KBM-7 (cell line): ENCODE measurements around the gene MLPH.

ENCODE experiments used
- DNase-seq: peaks from one replicate; pipeline ENCODE4 v3.0.0-alpha.2; 2015
- in situ Hi-C: fragments of 300-500 bp; cut with MboI; formaldehyde crosslinking; loops from 2 replicates; pipeline ENCODE4 v1.14.3; 2020; ENCODE audit warnings: low sequenced_read_pairs, low pct_unique_long_range_greater_than_20kb, mixed read lengths

Gene MLPH

GRCh38 chr2:237551071-237551574, 64.1 kb downstream of the MLPH start:
- in situ Hi-C loops: no loop called here
- no peak for DNase-seq

DNA sequence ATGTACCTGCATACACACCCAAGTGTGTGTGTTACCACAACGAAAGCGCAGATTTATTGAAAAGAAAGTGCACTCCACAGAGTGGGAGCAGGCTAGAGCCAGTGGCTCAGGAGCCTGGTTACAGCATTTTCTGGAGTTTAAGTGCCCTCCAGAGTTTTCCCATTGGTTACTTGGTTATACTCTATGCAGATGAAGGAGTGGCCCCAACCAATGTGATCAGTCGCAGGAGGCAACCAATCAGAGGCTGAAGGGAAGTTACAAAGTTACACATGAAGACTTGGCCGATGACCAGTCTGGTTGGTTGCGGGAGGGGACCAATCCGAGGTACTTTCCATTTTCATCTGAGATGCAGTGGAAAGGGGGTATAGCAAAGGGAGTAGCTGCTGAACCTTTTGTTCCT, 65.9 kb downstream of the MLPH start:
- in situ Hi-C loops: no loop called here
- DNase-seq: no peak

- in situ Hi-C loops: no loop called here
- no peak for DNase-seq
These were observed 66.9 kb downstream of the MLPH start for GRCh38 chr2:237553948-237554347.

DNA sequence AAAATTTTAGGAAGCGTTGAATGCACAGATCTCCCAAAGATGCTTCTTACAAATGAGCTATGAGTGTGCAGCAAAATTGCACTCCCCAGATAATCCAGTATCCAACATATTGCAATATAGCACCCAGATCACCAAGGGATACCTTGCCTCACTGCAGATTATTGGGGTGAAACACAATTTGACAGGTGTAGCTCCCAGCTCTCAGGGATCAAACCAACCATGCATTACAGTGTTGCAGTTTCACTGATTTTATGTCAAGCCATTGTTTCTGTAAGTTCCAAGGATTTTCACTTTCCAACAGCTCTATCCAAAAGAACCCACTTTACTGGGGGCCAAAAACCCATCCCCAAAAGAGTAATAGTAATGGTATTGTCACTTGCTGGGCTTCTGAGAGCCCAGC, 68.5 kb downstream of the MLPH start:
- no peak for DNase-seq

DNA sequence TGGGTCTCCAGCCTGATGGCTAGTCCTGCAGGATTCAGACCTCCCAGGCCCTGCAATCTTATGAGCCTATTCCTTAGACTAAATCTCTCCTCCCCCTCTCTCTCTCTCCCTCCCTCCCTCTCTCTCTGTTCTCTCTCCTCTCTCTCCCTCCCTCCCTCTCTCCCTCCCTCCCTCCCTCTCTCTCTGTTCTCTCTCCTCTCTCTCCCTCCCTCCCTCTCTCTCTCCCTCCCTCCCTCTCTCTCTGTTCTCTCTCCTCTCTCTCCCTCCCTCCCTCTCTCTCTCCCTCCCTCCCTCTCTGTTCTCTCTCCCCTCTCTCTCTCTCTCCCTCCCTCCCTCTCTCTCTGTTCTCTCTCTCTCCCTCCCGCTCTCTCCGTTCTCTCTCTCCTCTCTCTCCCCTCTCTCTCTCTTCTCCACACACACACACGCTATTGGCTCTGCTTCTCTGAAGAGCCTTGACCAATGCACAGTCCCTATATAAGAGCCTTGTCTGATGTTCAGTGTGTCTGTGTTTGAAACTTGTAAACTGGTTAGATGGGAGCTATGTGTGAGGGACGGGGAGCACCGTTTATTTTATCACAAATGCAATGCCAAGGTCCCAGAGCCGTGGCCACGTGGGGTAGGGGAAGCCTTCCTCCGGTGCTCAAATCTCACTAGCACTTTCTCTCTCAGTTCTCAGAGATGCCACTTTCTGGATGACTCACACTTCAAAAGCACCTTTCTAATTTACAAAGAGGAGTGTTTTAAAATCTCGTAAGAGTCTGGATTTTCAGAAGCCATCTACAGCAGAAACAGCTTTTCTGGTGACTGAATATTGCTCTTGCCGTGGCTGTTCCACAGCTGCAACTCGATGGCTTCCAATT, 70.0 kb downstream of the MLPH start:
- in situ Hi-C loops: no loop called here
- DNase-seq: no peak

More for the DNA sequence above, 68.5 kb downstream of the MLPH start:
- in situ Hi-C loops: no loop called here

DNA sequence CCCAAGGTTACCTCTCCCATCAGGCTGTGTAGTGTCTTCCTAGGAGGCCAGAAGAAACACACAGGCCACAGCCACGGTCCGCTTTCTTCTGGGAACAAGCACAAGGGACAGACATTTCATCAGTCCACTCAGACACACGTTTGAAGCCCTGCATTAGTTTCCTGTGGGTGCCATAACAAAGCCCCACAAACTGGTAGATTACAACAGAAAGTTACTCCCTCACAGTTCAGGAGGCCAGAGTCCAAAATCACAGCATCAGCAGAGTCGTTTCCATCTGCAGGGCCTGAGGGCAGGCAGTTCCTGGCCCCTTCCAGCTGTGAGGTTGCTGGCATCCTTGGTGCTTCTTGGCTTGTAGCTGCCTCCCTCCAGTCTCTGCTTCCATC, 70.6 kb downstream of the MLPH start:
- in situ Hi-C loops: no loop called here

GRCh38 chr2:237558961-237559641, 72.0 kb downstream of the MLPH start:
- no peak for DNase-seq
- in situ Hi-C loops: no loop called here

More for the DNA sequence above, 70.6 kb downstream of the MLPH start:
- no peak for DNase-seq

DNA sequence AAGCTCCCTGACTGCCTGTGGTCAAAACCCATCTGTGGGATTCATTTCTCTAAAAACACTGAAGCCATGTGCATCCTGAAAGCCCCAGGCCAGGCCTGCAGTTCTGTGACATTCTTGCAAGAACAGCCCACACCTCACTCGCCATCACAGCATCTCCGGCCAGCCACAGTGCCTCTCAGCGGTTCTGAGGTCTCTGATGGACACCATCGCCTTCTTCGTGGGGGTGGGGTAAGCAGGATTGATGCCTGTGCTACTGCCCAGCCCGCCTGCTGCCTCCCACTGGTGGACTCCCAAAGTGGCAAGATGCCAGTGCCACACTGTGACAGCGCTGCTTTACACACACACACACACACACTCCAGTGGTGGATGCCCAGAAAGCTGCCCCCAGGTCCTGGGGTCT, 74.2 kb downstream of the MLPH start:
- in situ Hi-C loops: no loop called here
- no peak for DNase-seq

GRCh38 chr2:237563816-237564215, 76.8 kb downstream of the MLPH start:
- in situ Hi-C loops: no loop called here

DNA sequence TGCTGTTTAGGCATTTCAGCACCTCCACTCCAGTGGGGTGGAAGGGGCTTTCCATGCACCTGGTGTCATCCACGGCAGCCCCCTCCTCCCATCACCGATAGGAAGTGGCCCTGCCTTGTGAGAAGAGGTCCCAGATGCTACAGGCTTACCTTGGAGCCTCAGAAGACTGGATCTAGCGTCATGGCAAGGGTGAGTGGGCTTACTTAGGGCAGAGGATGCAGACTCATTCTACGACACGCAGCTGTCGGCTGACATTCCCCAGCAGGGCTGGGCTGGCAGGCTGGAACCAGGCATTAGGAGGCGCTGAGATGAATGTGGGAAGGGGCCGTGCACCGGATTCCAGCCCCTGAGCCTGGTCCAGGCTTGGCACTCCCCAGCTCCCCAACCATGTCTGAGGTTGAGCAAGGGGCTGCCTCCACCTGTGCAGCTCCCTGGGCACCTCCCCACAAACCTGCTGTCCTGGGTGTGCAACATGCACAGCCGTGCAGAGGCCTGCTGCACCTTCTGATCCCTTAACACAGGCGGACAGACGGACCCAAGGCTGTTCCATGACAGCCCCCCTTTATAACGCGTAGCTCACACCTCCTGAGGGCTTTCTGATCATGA, 77.6 kb downstream of the MLPH start:
- in situ Hi-C loops: no loop called here

More at GRCh38 chr2:237563816-237564215, 76.8 kb downstream of the MLPH start:
- DNase-seq: no peak

DNA sequence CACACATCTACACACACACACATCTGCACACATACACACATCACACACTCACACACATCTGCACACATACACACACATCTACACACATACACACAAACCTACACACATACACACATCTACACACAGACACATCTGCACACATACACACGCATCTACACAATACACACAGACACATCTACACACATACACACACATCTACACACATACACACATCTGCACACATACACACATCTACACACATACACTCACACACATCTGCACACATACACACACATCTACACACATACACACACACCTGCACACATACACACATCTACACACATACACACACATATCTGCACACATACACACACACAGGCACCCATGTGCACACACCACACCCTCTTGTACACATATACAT, 78.9 kb downstream of the MLPH start:
- in situ Hi-C loops: no loop called here
- DNase-seq: no peak

More for the DNA sequence above, 77.6 kb downstream of the MLPH start:
- DNase-seq: no peak

DNA sequence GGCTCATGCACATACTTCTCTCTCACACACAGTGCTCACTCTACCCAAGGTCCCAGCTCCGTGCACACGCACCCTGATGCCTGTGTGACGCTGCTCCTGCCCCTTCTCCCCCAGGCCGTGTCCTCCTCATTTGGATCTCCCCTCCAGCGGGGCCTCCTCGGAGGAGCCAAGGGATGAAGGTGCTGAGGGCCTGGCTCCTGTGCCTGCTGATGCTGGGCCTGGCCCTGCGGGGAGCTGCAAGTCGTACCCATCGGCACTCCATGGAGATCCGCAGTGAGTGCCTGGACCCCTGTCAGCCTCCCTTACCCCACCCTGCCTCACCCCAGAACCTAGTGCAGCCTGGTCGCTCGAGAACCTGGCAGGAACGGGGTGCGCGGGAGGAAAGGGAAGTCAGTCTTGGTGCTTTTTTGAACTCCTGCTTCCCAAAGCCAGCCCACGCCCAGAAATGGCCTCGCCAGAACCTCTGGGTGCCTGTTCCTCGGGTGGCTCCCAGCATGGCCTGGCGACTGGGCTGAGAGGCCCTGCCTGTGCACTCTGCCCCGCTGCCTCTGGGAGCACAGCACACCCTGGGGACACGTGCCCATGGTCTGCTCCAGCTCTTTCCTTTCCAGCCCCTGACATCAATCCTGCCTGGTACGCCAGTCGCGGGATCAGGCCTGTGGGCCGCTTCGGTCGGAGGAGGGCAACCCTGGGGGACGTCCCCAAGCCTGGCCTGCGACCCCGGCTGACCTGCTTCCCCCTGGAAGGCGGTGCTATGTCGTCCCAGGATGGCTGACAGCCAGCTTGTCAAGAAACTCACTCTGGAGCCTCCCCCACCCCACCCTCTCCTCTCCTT, 79.6 kb downstream of the MLPH start, which contains the start of gene PRLH:
Gene PRLH (plus strand): TSS at position 174 of the 835 bp plus-strand sequence. CDS start 0 bp downstream, at position 174.
- in situ Hi-C loops: no loop called here
- no peak for DNase-seq

GRCh38 chr2:237567276-237568029, 80.4 kb downstream of the MLPH start:
- DNase-seq: no peak
- in situ Hi-C loops: no loop called here

GRCh38 chr2:237568121-237568660, 81.1 kb downstream of the MLPH start:
- DNase-seq: no peak
- in situ Hi-C loops: no loop called here

DNA sequence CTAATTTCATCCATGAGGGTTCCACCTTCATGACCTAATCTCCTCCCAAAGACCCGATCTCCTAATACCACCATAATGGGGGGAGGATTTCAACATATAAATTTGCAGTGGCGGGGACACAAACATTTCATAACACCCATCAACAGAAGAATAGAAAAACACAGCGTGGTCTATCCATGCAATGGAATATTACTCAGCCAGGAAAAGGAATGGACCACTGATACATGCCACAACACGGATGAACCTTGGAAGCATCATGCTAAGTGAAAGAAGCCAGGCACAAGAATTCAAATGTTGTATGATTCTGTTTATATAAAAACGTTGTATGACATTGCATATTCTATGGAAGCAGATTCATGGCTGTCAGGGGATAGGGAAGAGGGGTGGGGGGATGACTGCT, 82.0 kb downstream of the MLPH start:
- in situ Hi-C loops: no loop called here
- DNase-seq: no peak

DNA sequence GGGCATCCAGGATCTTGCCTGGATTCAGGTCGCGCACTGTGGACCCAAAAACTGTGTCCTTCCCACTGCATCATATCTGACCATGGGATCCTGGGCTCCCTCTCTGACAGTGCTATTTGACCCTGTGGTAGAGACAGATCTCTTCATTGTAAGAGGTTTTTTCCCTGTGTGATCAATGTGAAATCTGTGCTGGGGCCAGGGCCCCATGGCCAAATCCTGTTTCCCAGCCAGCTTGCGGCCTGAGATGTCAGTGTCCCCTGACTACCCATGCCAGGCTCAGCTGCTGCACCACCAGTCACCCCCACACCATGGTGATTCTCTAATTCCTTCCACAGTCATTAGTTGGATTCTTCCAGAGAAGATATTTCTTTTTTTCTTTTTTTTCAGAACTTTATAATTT, 82.8 kb downstream of the MLPH start:
- DNase-seq: no peak
- in situ Hi-C loops: no loop called here

GRCh38 chr2:237570776-237571335, 83.8 kb downstream of the MLPH start:
- in situ Hi-C loops: no loop called here
- DNase-seq: no peak

DNA sequence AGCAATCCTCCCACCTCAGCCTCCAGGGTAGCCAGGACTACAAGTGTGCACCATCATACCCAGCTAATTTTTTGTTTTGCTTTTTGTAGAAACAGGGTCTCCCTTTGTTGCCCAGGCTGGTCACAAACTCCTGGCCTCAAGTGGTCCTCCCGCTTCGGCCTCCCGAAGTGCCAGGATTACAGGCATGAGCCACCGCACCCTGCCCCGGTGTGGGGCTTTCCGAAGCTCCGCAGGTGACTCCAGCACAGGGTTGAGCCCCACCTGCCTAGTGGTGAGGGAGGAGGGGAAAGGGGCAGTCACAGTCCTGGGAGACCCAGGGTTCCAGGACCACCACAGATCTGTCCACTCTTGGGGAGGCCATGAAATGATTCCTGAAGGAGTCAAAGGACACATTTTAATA, 84.5 kb downstream of the MLPH start:
- in situ Hi-C loops: no loop called here
- no peak for DNase-seq
